Effector CD4-positive, alpha-beta T cell (primary cell): Measurements from ENCODE around the gene GLS.
"Not testable (repeated sequence)": the region's sequence is repeated elsewhere in the genome, so short reads cannot be mapped to it uniquely, and the experiment has no call there.

Source experiments
- DNase-seq: peaks from one replicate; pipeline ENCODE4 v3.0.0-alpha.2; 2020

Gene GLS

GRCh38 chr2:190973726-190974628 is 93.4 kb downstream of the GLS start:
- no peak for DNase-seq

DNA sequence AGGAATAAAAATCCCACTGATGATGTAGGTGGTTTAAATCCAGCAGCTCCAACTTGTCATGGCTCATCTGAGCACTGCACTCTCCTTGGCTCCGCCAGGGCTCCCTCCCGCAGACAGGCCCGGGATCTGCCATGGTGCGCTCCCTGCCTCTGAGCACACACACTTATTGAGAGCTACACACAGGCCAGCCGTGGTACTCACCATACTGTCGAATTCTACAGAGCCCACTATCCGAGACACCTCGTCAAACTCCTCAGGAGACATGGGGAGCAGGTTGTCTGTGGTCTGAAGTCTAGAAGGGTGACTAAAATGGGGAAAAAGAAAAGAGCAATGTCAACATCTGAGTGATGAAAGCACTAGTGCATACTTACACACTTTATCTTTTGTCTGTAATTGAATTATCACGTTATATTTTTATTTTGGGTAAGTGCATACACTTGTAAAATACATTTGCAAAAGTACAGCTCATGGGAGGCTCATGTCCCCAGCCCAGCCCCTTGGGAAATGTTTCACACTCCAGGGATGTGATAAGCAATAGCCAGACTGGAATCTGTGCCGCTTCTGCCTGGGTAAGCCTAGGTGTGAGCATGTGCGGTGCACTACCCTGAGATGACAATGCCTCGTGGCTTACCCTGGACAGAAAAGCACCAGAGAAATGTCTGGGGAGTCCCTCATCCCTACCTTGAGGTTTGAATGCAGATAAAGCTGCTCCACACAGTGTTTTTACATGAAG is 94.2 kb downstream of the GLS start:
- no peak for DNase-seq

DNA sequence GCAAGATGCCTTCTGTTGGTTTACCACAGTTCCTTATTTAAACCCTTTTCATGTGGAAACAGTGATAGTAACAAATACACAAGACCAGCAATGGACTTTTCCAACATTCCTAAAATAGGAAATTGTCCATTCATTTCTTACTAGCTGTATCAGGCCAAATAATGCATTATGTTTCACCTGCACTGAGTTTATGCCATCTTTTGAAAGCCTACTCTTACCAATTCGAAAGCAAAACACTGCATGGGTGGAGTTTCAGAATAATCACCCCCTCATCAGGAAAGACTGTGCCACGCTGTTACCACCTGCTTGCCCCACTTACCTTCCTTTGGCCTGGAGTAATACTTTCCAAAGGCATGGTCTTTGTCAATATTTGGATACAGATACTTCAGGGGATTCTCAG is 95.9 kb downstream of the GLS start:
- DNase-seq = no peak

- no peak for DNase-seq
Observed at GRCh38 chr2:190977505-190977904, 96.9 kb downstream of the GLS start.

DNA sequence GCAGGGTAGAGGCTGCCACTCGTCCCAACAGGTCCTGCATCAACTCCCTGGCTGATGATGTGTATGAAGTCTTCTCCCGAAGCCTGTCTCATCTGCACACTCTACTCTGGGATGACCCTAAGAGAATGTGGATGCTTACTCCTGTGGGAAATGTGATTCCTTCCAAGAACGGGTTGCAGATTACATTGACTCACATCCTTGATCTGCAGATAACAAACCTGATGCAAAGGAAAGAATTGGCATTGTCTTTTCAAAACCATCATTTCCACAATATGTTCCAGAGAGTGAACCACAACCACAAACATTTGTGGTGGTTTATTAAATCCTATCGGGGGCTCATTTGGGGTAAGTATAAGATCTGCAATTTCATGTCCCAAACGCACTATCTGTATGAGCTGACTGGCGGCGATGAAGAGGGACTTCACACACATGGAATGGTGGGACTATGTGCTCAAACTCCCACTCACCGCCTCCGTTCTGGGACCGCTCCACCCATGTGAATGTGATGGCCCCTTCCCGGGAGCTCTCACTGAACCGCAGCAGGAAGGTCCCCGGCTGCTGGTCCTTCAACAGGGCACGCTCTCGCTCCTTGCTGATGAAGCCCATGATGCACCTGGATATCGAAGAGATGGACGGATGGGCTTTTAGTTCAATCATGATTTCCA is 97.9 kb downstream of the GLS start:
- no peak for DNase-seq

GRCh38 chr2:190979906-190980629 is 99.4 kb downstream of the GLS start:
- no peak for DNase-seq

DNA sequence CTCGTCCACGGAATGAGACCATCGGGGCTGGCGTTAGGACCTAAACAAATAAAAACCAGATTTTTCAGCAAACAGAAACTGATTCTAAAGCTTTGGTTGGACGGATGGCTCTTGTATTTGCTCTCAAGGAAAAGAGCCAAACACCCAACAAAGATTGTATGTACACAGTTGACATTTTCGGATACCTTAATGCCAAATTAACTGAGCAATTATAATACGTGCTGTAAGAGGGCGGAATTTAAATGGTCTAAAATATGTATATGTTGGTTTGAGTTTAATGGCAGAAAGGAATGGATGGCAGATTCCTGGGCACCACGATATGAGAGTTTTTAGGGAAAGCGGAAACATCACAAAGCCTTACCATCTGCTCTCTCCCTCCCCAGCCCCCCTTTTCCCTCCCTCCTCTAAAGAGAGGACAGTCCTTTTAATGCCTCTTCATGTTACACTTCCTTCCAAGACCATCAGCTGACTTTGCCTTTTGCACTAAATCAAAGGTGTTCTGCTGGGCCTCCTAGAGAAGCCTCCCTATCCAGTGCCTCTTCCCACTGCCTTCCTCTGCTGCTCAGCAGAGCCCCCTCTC is 100.1 kb downstream of the GLS start:
- DNase-seq = no peak

DNA sequence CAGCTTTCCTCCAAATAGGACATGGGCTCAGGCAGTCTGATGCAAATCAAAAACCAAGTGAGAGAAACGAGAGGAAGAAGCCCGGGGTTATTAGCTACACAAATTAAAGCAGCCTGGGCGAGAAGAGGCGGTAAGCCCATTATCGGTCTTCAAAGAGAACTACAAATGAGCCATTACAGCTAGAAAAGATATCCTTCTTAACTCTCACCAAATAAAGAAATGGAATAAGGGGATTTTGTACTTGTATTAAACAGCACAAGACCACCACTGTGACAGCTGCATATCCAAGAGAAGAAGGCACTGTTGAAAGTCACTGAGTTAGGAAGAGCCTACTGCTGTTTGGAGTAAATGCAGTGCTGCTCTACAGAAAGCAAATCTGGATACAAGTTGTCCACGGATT is 100.7 kb downstream of the GLS start:
- DNase-seq = no peak

- no peak for DNase-seq
Observed at GRCh38 chr2:190981733-190982132, 101.1 kb downstream of the GLS start.

- no peak for DNase-seq
Observed at GRCh38 chr2:190982262-190983034, 101.8 kb downstream of the GLS start.

GRCh38 chr2:190984595-190984994 is 104.0 kb downstream of the GLS start:
- DNase-seq = no peak

DNA sequence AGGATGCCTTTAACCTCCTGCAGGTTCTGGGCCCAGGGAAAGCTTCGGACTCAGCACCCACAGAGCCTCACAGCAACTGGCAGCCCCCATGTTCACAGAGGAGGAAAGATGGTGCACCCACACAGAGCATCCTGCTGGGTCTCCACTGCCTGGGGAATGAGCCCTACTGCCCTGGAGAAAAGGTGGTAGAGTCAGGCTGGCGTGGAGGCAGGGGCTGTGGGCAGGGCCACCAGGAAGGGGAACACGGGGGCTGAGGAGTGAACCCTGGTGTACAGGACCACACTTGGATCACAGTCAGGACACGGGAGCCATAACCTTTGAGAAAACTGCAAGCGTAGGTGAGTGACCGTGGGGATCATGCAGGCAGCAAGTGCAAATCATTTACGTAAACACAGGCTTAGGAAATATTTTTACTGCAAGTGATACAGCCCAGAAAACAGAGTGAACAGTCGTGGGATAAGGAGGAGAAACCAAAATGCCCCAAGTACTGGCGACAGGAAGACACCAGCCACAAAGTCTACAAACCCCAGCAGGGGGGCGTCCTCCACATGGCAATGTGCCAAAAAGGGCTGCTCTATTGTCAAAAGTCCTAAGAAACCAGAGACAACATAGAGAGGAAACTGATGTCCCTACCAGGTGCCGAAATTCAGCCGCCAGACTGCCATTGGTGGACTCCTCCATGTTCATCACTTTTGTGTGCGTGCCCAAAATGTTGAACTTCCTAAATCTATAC is 105.8 kb downstream of the GLS start:
- no peak for DNase-seq

- no peak for DNase-seq
Observed at GRCh38 chr2:190987116-190987515, 106.5 kb downstream of the GLS start.

- no peak for DNase-seq
Observed at GRCh38 chr2:190987938-190988337, 107.3 kb downstream of the GLS start.

- no peak for DNase-seq
Observed at GRCh38 chr2:190988910-190989309, 108.3 kb downstream of the GLS start.

DNA sequence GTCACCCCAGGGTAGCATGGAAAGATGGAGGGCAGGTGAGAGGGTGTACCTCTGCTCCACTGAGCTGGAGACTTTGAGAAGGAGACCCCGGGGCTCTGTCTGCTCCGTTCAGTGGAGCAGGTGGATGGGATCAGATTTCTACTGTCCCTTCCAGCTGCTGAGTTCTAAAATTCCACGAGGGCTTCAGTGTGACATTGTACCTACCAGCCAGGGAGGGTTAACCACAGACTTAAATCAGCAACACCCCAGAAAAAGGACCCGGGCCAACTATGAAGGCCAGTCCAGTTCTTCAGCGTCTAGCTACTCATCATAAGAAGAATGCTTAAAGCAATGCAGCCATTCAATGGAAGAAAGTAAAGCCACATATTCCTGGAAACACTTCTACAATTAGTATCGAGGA is 109.5 kb downstream of the GLS start:
- no peak for DNase-seq

DNA sequence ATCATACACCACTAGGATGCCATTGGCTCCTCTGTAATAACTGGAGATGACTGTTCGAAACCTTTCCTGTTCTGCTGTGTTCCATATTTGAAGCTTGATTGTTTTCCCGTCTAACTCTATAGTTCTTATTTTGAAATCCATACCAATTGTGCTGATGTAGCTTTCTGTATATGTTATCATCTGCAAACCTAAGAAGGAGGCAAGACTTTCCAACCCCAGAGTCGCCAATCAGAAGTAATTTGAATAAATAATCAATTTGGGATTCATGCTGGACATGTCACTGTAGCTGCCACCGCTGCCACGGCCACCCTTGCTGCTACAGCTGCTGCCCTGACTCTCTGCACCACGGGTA is 112.6 kb downstream of the GLS start:
- no peak for DNase-seq

GRCh38 chr2:190994148-190994547 is 113.5 kb downstream of the GLS start:
- no peak for DNase-seq

DNA sequence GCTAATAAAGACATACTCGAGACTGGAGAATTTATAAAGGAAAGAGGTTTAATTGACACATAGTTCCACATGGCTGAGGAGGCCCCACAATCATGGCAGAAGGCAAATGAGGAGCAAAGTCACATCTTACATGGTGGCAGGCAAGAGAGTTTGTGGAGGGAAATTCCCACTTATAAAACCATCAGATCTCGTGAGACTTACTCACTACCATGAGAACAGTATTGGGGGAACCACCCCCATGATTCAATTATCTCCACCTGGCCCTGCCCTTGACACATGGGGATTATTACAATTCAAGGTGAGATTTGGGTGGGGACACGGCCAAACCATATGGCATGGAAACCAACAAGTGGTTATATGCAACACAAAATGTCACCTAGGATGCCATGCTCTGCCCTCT is 114.7 kb downstream of the GLS start:
- DNase-seq = not testable (repeated sequence)

GRCh38 chr2:190996338-190996946 is 115.8 kb downstream of the GLS start:
- peak; percentile 14 for DNase-seq

DNA sequence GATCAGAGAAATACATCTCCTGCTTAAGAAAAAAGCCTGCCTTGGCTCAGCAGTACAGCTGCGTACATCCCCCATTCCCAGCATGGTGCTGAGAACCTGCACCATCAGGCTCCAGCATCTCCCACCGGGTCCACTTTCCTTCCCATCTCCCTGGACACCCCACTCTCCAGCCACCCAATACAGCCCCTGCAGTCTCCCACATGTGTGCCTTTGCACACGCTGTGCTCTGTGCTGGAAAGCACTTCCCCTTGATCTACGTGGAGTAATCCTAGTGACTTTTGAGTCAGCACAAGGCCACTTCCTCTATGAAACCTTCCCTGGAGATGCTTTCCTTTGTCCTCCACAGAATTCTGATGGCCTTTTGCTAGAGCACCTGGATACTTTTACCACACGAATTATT is 116.3 kb downstream of the GLS start:
- no peak for DNase-seq
